Measurements from ENCODE around the gene PPP3R1.
A peak's percentile ranks its signal among the peaks of the same experiment; 100 is the strongest.

Gene PPP3R1

DNA sequence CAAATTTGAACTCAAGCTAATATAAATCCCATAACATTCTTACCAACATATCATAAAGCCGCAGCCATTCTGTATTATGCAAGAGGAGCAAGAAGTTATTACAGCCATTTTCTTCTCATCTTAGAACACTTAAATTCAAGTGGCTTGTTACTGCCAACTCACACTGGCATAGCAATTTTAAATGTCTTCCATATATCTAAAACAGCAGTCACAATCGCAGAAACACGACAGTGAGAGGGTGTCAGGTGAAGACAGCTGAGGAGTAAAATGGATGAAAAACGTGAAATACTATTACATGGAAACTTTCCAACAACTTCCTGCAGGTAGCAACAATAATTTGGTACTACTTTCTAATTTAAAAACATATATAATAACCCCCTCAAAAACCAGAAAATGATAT, 17.9 kb downstream of the PPP3R1 start:
- Histone ChIP-seq H3K36me3 (ENCODE audit: control insufficient read depth in 4 of 4, insufficient read depth in 4 of 4, low read length in 3 of 4) (peaks cover 0 to 8% (median 3%) of the 10 kb centered on the region in 4 experiments), H3K4me1 (ENCODE audit: control extremely low read depth in 1 of 4, control insufficient read depth in 4 of 4, insufficient read depth in 4 of 4, low read length in 3 of 4) (peaks cover 10 to 44% (median 32%) of the 10 kb centered on the region in 4 experiments), H3K27ac (ENCODE audit: insufficient read depth in 1 of 2, low read depth in 1 of 2, low read length in 2 of 2, poor library complexity in 1 of 2, severe bottlenecking in 2 of 2) (no peak overlapping the region), H3K9me3 (ENCODE audit: control extremely low read depth in 1 of 5, control insufficient read depth in 4 of 5, insufficient read depth in 2 of 5, low read depth in 1 of 5, low read length in 4 of 5) (no peaks in the 10 kb centered on the region), H3K27me3 (replicated peaks in 2 of 5; ENCODE audit: control insufficient read depth in 4 of 5, insufficient read depth in 5 of 5, low read length in 4 of 5) (no peaks in the 10 kb centered on the region), H3K4me3 (ENCODE audit: control insufficient read depth in 1 of 7, extremely low read depth in 1 of 7, insufficient read depth in 4 of 7, low read depth in 2 of 7, low read length in 6 of 7) (no peak overlapping the region)
- CTCF ChIA-PET = interaction anchor here (0.6 to 1.8 kb wide), 4 partner anchors 9 to 126 kb away, joined by 3 to 5 read pairs (median 4); no protein-coding TSS in a partner anchor
- WGBS (ENCODE audit: insufficient coverage) = 100% methylated on average over 1 of the region's 4 CpGs
- DNase-seq = no peak
- POLR2A ChIA-PET = no interaction called here

DNA sequence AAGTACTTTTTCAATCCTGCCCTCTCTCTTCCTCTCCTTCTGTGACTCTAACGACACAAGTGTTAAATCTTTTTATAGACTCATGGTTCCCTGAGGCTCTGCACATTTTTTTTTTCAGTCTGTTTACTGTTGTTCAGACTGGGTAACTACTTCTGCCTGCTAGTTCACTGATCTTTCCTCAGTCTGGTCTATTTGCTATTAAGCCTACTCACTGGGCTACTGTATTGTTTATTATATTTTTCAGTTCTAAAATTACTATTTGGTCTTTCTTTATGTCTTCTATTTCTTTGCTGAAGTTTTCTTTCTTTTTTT, 21.3 kb downstream of the PPP3R1 start:
- 60% methylated on average over 1 of the region's 1 CpG for WGBS (ENCODE audit: insufficient coverage)
- Histone ChIP-seq H3K27me3 (replicated peaks in 2 of 5; ENCODE audit: control insufficient read depth in 4 of 5, insufficient read depth in 5 of 5, low read length in 4 of 5) (no peaks in the 10 kb centered on the region), H3K4me1 (ENCODE audit: control extremely low read depth in 1 of 4, control insufficient read depth in 4 of 4, insufficient read depth in 4 of 4, low read length in 3 of 4) (peaks cover 6 to 17% (median 10%) of the 10 kb centered on the region in 4 experiments), H3K4me3 (ENCODE audit: control insufficient read depth in 1 of 7, extremely low read depth in 1 of 7, insufficient read depth in 4 of 7, low read depth in 2 of 7, low read length in 6 of 7) (peak overlapping the region in 1 of 7 experiments; percentile 5), H3K36me3 (ENCODE audit: control insufficient read depth in 4 of 4, insufficient read depth in 4 of 4, low read length in 3 of 4) (peaks cover 0 to 3% (median 2%) of the 10 kb centered on the region in 4 experiments), H3K27ac (ENCODE audit: insufficient read depth in 1 of 2, low read depth in 1 of 2, low read length in 2 of 2, poor library complexity in 1 of 2, severe bottlenecking in 2 of 2) (peak overlapping the region; percentile 1 to 50), H3K9me3 (ENCODE audit: control extremely low read depth in 1 of 5, control insufficient read depth in 4 of 5, insufficient read depth in 2 of 5, low read depth in 1 of 5, low read length in 4 of 5) (no peaks in the 10 kb centered on the region)
- POLR2A ChIA-PET = interaction anchor here (0.7 to 1.4 kb wide), 3 partner anchors 11 to 21 kb away, joined by 3 read pairs; partner anchors contain the start of gene PPP3R1
- CTCF ChIA-PET = interaction anchor here (1.5 kb wide), 1 partner anchor 24 kb away, joined by 3 read pairs; no protein-coding TSS in a partner anchor
- DNase-seq = peak in 1 of 3 donors; percentile 26

DNA sequence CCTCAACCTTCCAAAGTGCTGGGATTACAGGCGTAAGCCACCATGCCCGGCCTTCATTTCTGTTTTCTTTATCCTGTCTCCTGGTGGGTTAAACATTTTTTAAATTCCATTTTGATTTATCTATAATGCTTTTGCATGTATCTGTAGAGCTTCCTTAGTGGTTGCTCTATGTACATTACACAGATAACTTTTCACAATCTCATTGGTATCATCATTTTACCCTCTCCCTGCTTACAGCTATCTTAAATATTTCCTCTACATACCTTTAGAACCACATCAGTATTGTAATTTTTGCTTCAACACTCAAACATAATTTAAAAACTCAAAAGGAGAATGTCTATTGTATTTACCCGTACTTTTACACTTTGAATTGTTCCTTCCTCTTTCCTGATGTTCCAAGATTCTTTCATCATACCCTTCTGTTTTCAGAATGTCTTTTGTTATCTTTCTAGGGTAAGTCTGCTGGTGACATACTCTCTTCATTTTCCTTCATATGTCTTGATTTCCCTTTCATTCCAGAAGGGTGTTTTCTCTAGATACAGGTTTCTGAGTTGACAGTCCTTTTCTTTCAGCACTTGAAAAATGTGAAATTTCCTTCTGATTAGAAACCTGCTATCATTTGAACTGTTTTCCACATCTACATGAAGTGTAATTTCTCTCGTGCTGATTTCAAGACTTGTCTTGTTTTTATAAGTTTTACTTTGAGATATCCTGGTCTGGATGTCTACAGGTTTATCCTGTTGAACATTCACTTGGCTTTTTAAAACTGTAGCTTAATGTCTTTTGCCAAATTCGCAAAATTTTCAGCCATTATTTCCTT, 21.9 kb downstream of the PPP3R1 start:
- no peaks in the 10 kb centered on the region for H3K27me3 ChIP-seq (replicated peaks in 2 of 5; ENCODE audit: control insufficient read depth in 4 of 5, insufficient read depth in 5 of 5, low read length in 4 of 5)
- peak overlapping the region in 1 of 7 experiments; percentile 5 for H3K4me3 ChIP-seq (ENCODE audit: control insufficient read depth in 1 of 7, extremely low read depth in 1 of 7, insufficient read depth in 4 of 7, low read depth in 2 of 7, low read length in 6 of 7)
- ChIA-PET POLR2A (interaction anchor here (1.4 kb wide), 1 partner anchor 13 kb away, joined by 3 read pairs; no protein-coding TSS in a partner anchor), CTCF (interaction anchor here (1.1 to 1.5 kb wide), 3 partner anchors 18 to 34 kb away, joined by 3 to 4 read pairs (median 3); no protein-coding TSS in a partner anchor)
- no peaks in the 10 kb centered on the region for H3K9me3 ChIP-seq (ENCODE audit: control extremely low read depth in 1 of 5, control insufficient read depth in 4 of 5, insufficient read depth in 2 of 5, low read depth in 1 of 5, low read length in 4 of 5)
- 46% methylated on average over 2 of the region's 5 CpGs for WGBS (ENCODE audit: insufficient coverage)
- peaks cover 6 to 16% (median 11%) of the 10 kb centered on the region in 4 experiments for H3K4me1 ChIP-seq (ENCODE audit: control extremely low read depth in 1 of 4, control insufficient read depth in 4 of 4, insufficient read depth in 4 of 4, low read length in 3 of 4)
- peak overlapping the region; percentile 1 to 50 for H3K27ac ChIP-seq (ENCODE audit: insufficient read depth in 1 of 2, low read depth in 1 of 2, low read length in 2 of 2, poor library complexity in 1 of 2, severe bottlenecking in 2 of 2)
- no peak for DNase-seq
- peaks cover 0 to 3% (median 2%) of the 10 kb centered on the region in 4 experiments for H3K36me3 ChIP-seq (ENCODE audit: control insufficient read depth in 4 of 4, insufficient read depth in 4 of 4, low read length in 3 of 4)

DNA sequence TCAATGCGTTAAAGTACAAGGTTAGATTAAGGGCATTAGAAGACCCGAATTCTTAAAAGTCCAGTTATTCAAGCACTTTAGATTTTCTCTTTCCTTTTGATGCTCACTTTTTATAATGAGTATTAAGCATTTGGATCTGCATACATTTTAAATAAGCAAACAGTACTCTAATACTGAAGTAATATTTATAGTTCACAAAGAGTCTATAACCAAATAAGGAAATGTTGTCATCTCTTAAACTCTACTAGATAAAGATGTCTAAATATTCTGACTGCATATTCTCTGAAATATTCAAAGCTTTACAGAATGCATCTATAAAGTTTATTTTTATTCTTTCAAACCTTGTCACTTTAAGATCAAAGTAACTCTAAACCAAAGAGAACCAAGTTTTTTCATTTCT, 25.5 kb downstream of the PPP3R1 start:
- Histone ChIP-seq H3K9me3 (ENCODE audit: control extremely low read depth in 1 of 5, control insufficient read depth in 4 of 5, insufficient read depth in 2 of 5, low read depth in 1 of 5, low read length in 4 of 5) (peaks cover 0 to 3% (median 0%) of the 10 kb centered on the region in 5 experiments), H3K4me1 (ENCODE audit: control extremely low read depth in 1 of 4, control insufficient read depth in 4 of 4, insufficient read depth in 4 of 4, low read length in 3 of 4) (peaks cover 6 to 22% (median 16%) of the 10 kb centered on the region in 4 experiments)
- CTCF ChIA-PET = interaction anchor here (0.6 to 2.5 kb wide), 3 partner anchors 9 to 57 kb away, joined by 3 to 8 read pairs (median 4); no protein-coding TSS in a partner anchor

DNA sequence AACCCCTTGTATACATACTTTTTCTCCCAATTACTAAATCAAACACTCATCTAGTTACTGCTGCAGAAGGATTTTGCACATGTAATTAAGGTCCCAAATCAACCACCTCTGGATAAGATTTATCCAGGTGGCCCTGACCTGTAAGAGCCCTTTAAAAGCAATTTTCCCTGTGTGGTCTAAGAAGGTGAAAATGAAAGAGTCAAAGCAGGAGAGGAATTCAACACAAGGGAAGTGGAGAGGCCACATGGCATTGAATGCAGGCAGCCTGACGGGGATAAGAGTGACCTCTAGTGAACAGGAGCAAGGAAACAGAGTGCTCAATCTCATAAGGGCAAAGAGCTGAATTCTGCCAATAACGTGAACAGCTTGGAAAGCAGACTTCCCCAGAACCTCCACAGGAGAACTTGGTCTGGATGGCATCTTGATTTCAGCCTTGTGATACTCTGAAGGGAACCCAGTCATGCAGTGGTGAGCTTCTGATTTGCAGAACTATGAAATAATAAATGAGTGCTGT, 27.2 kb downstream of the PPP3R1 start:
- Histone ChIP-seq H3K27me3 (replicated peaks in 2 of 5; ENCODE audit: control insufficient read depth in 4 of 5, insufficient read depth in 5 of 5, low read length in 4 of 5) (no peaks in the 10 kb centered on the region), H3K27ac (ENCODE audit: insufficient read depth in 1 of 2, low read depth in 1 of 2, low read length in 2 of 2, poor library complexity in 1 of 2, severe bottlenecking in 2 of 2) (peak overlapping the region in 1 of 2 experiments; percentile 32), H3K9me3 (ENCODE audit: control extremely low read depth in 1 of 5, control insufficient read depth in 4 of 5, insufficient read depth in 2 of 5, low read depth in 1 of 5, low read length in 4 of 5) (peaks cover 0 to 8% (median 3%) of the 10 kb centered on the region in 5 experiments), H3K36me3 (ENCODE audit: control insufficient read depth in 4 of 4, insufficient read depth in 4 of 4, low read length in 3 of 4) (peaks cover 3 to 10% (median 8%) of the 10 kb centered on the region in 4 experiments), H3K4me1 (ENCODE audit: control extremely low read depth in 1 of 4, control insufficient read depth in 4 of 4, insufficient read depth in 4 of 4, low read length in 3 of 4) (peaks cover 3 to 15% (median 8%) of the 10 kb centered on the region in 4 experiments), H3K4me3 (ENCODE audit: control insufficient read depth in 1 of 7, extremely low read depth in 1 of 7, insufficient read depth in 4 of 7, low read depth in 2 of 7, low read length in 6 of 7) (peak overlapping the region in 2 of 7 experiments; percentile 5 to 26)
- ChIA-PET CTCF (interaction anchor here (0.9 to 2.6 kb wide), 16 partner anchors 9 to 103 kb away, joined by 3 to 17 read pairs (median 4); no protein-coding TSS in a partner anchor), POLR2A (interaction anchor here (0.5 kb wide), 1 partner anchor 64 kb away, joined by 3 read pairs; no protein-coding TSS in a partner anchor)
- DNase-seq = peak; percentile 42 to 52 (median 48)
- WGBS (ENCODE audit: insufficient coverage) = 0% methylated on average over 2 of the region's 2 CpGs

More for the DNA sequence above, 25.5 kb downstream of the PPP3R1 start:
- H3K27me3 ChIP-seq (replicated peaks in 2 of 5; ENCODE audit: control insufficient read depth in 4 of 5, insufficient read depth in 5 of 5, low read length in 4 of 5) = no peaks in the 10 kb centered on the region
- 83% methylated on average over 1 of the region's 2 CpGs for whole genome bisulfite sequencing (ENCODE audit: insufficient coverage)
- H3K4me3 ChIP-seq (ENCODE audit: control insufficient read depth in 1 of 7, extremely low read depth in 1 of 7, insufficient read depth in 4 of 7, low read depth in 2 of 7, low read length in 6 of 7) = no peak overlapping the region
- peaks cover 0 to 5% (median 3%) of the 10 kb centered on the region in 4 experiments for H3K36me3 ChIP-seq (ENCODE audit: control insufficient read depth in 4 of 4, insufficient read depth in 4 of 4, low read length in 3 of 4)
- POLR2A ChIA-PET = no interaction called here
- H3K27ac ChIP-seq (ENCODE audit: insufficient read depth in 1 of 2, low read depth in 1 of 2, low read length in 2 of 2, poor library complexity in 1 of 2, severe bottlenecking in 2 of 2) = no peak overlapping the region
- DNase-seq = no peak

DNA sequence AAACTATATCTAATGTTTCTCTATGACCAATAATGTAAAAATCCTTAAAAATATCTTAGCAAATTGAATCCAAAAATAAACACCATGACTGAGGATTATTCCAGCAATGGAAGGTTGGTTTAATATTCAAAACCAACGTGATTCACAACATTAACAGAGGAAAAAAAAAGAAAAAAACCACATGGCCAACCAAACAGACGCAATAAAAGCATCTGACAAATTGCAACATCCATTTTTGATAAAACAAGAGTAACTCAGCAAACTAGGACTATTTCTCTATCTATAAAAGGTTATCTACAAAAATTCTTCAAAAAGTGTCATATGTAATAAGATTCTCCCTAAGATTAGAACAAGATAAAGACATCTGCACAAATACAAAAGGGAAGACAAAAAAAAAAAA, 28.9 kb downstream of the PPP3R1 start:
- 60% methylated on average over 1 of the region's 2 CpGs for WGBS (ENCODE audit: insufficient coverage)
- CTCF ChIA-PET = interaction anchor here (0.7 to 2.6 kb wide), 6 partner anchors 15 to 101 kb away, joined by 3 to 17 read pairs (median 4); no protein-coding TSS in a partner anchor

More for the DNA sequence above, 28.9 kb downstream of the PPP3R1 start:
- H3K27ac ChIP-seq (ENCODE audit: insufficient read depth in 1 of 2, low read depth in 1 of 2, low read length in 2 of 2, poor library complexity in 1 of 2, severe bottlenecking in 2 of 2) = no peak overlapping the region
- H3K36me3 ChIP-seq (ENCODE audit: control insufficient read depth in 4 of 4, insufficient read depth in 4 of 4, low read length in 3 of 4) = peaks cover 5 to 13% (median 9%) of the 10 kb centered on the region in 4 experiments
- H3K4me3 ChIP-seq (ENCODE audit: control insufficient read depth in 1 of 7, extremely low read depth in 1 of 7, insufficient read depth in 4 of 7, low read depth in 2 of 7, low read length in 6 of 7) = no peak overlapping the region
- H3K4me1 ChIP-seq (ENCODE audit: control extremely low read depth in 1 of 4, control insufficient read depth in 4 of 4, insufficient read depth in 4 of 4, low read length in 3 of 4) = peaks cover 4 to 17% (median 11%) of the 10 kb centered on the region in 4 experiments
- no peaks in the 10 kb centered on the region for H3K27me3 ChIP-seq (replicated peaks in 2 of 5; ENCODE audit: control insufficient read depth in 4 of 5, insufficient read depth in 5 of 5, low read length in 4 of 5)
- POLR2A ChIA-PET = no interaction called here
- DNase-seq = no peak
- peaks cover 0 to 8% (median 3%) of the 10 kb centered on the region in 5 experiments for H3K9me3 ChIP-seq (ENCODE audit: control extremely low read depth in 1 of 5, control insufficient read depth in 4 of 5, insufficient read depth in 2 of 5, low read depth in 1 of 5, low read length in 4 of 5)

All from common myeloid progenitor, CD34-positive (primary cell).